Mononuclear cell (primary cell): ENCODE measurements around the gene C18orf63. TPM values are rescaled to one million over a fixed set of nuclear protein-coding genes. Genes with fewer than 3 reads are reported as not detected.

Experiments used
- H3K27me3 ChIP-seq: 2 replicates; pipeline ENCODE4 v1.6.0; 2011; ENCODE audit warnings: low read length, control low read depth; ENCODE audit not compliant: insufficient read depth
- H3K4me1 ChIP-seq: 2 replicates; pipeline ENCODE4 v1.5.1; 2011; ENCODE audit warnings: mild to moderate bottlenecking, low read length, control low read depth; ENCODE audit not compliant: insufficient read depth
- H3K4me3 ChIP-seq: 2 replicates; pipeline ENCODE4 v1.5.1; 2011; ENCODE audit warnings: mild to moderate bottlenecking, low read length, moderate library complexity
- H3K9me3 ChIP-seq: 2 replicates; pipeline ENCODE4 v1.5.1; 2011; ENCODE audit warnings: low read depth, mild to moderate bottlenecking, control low read depth, low read length
- total RNA-seq: library from RNA; depleted of rRNA; stranded (reverse); fragments of >200 nt; gene quantifications from one replicate; pipeline ENCODE4 v1.2.3, GENCODE V29; 2012

Gene C18orf63
- total RNA-seq, 1 donor: not detected

GRCh38 chr18:74333091-74333490 is 17.5 kb downstream of the C18orf63 start:
- H3K4me1 ChIP-seq: peaks cover 10% of the 10 kb centered on the region
- H3K4me3 ChIP-seq: no peak overlapping the region
- no peaks in the 10 kb centered on the region for H3K27me3 ChIP-seq
- H3K9me3 ChIP-seq: no peaks in the 10 kb centered on the region

- H3K4me3 ChIP-seq: no peak overlapping the region
- H3K9me3 ChIP-seq: no peaks in the 10 kb centered on the region
- H3K27me3 ChIP-seq: peaks cover 2% of the 10 kb centered on the region
- peaks cover 10% of the 10 kb centered on the region for H3K4me1 ChIP-seq
These were observed 18.7 kb downstream of the C18orf63 start for GRCh38 chr18:74334242-74334893.

GRCh38 chr18:74336656-74337055 is 21.0 kb downstream of the C18orf63 start:
- Histone ChIP-seq H3K9me3 (no peaks in the 10 kb centered on the region), H3K4me3 (no peak overlapping the region), H3K4me1 (peaks cover 10% of the 10 kb centered on the region), H3K27me3 (peaks cover 8% of the 10 kb centered on the region)

DNA sequence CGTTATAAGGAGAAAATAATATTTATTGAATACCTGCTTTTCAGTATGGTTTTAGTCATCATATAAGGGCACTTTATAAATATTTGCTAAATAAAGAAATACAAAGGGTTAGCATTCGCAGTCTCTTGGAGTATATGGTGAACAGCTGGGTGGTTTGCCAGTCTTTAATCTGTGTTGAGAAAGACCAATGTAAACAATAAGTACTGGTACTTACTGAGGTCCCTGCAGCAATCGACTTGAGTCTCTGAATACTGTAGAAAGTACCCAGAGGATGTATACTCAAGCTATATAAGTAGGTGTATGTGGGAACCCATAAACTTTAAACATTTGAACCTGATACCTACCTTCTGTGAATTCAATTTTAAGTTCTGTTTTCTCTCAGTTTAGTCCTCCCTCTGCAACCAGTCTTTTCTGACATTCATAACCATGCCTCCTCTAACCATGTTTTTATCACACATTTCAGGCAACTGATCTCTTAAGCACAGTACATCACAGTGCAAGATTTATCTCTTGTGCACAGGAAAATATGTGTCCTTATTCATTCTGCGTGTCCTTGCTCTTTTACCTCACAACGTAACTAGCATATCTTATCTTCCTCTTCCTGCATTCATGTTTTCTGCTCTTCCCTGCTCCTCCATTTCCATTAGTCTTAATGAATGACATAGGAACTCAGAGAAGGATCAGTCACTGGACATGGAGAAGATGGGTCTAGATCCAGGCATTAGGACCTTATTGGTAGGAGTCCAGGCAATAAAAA is 21.7 kb downstream of the C18orf63 start:
- Histone ChIP-seq H3K9me3 (no peaks in the 10 kb centered on the region), H3K4me1 (peaks cover 10% of the 10 kb centered on the region), H3K4me3 (no peak overlapping the region), H3K27me3 (peaks cover 8% of the 10 kb centered on the region)

- Histone ChIP-seq H3K9me3 (no peaks in the 10 kb centered on the region), H3K4me1 (peaks cover 10% of the 10 kb centered on the region), H3K4me3 (no peak overlapping the region), H3K27me3 (peaks cover 8% of the 10 kb centered on the region)
These were observed 22.3 kb downstream of the C18orf63 start for GRCh38 chr18:74337912-74338309.

DNA sequence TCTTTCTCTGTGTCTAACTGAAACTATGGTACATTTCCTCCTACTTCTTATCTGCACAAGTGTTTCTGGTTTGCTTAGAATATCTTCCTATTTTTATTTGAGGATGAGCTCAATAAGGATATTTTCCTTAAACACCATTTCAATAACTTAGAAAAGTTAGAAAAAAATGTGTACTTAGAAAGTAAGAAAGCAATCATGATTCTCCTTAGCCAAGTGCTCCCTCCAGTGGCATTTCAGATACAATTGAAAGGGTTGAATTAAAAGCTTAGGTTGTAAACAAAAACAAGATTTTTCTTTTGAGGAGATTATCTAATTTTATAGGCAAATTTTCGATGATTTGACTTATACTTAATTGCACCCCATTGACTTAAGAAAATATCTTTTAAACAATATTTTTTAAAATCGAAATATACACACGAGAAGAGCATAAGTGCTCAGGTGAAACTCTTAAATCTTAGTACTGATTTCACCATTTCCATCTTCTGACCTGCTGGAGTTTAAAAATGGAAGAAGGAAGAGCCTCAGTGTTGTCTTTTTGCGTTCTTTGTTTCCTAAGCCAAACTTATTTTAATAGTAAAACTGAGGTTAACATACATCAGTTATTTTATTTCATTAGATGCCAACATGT is 26.9 kb downstream of the C18orf63 start:
- no peak overlapping the region for H3K4me3 ChIP-seq
- H3K4me1 ChIP-seq: no peaks in the 10 kb centered on the region
- no peaks in the 10 kb centered on the region for H3K9me3 ChIP-seq
- peaks cover 8% of the 10 kb centered on the region for H3K27me3 ChIP-seq

- Histone ChIP-seq H3K9me3 (no peaks in the 10 kb centered on the region), H3K27me3 (no peaks in the 10 kb centered on the region), H3K4me3 (no peak overlapping the region), H3K4me1 (no peaks in the 10 kb centered on the region)
These were observed 30.6 kb downstream of the C18orf63 start for GRCh38 chr18:74346206-74346605.

GRCh38 chr18:74348581-74348980 is 32.9 kb downstream of the C18orf63 start:
- Histone ChIP-seq H3K9me3 (no peaks in the 10 kb centered on the region), H3K27me3 (no peaks in the 10 kb centered on the region), H3K4me1 (no peaks in the 10 kb centered on the region), H3K4me3 (no peak overlapping the region)

GRCh38 chr18:74351354-74351753 is 35.7 kb downstream of the C18orf63 start:
- Histone ChIP-seq H3K4me1 (no peaks in the 10 kb centered on the region), H3K9me3 (no peaks in the 10 kb centered on the region), H3K4me3 (no peak overlapping the region), H3K27me3 (no peaks in the 10 kb centered on the region)

- no peaks in the 10 kb centered on the region for H3K27me3 ChIP-seq
- peaks cover 3% of the 10 kb centered on the region for H3K4me1 ChIP-seq
- no peak overlapping the region for H3K4me3 ChIP-seq
- no peaks in the 10 kb centered on the region for H3K9me3 ChIP-seq
These were observed 37.6 kb downstream of the C18orf63 start for GRCh38 chr18:74353169-74353775.

- peaks cover 3% of the 10 kb centered on the region for H3K4me1 ChIP-seq
- H3K9me3 ChIP-seq: no peaks in the 10 kb centered on the region
- no peak overlapping the region for H3K4me3 ChIP-seq
- no peaks in the 10 kb centered on the region for H3K27me3 ChIP-seq
These were observed 41.3 kb downstream of the C18orf63 start for GRCh38 chr18:74356959-74357358.

GRCh38 chr18:74360852-74361655 is 45.4 kb downstream of the C18orf63 start:
- H3K4me3 ChIP-seq: no peak overlapping the region
- no peaks in the 10 kb centered on the region for H3K9me3 ChIP-seq
- peaks cover 3% of the 10 kb centered on the region for H3K4me1 ChIP-seq
- no peaks in the 10 kb centered on the region for H3K27me3 ChIP-seq

GRCh38 chr18:74367905-74368304 is 52.3 kb downstream of the C18orf63 start:
- Histone ChIP-seq H3K9me3 (no peaks in the 10 kb centered on the region), H3K27me3 (no peaks in the 10 kb centered on the region), H3K4me1 (peaks cover 11% of the 10 kb centered on the region), H3K4me3 (no peak overlapping the region)

GRCh38 chr18:74368901-74369705 is 53.5 kb downstream of the C18orf63 start:
- H3K4me3 ChIP-seq: no peak overlapping the region
- no peaks in the 10 kb centered on the region for H3K9me3 ChIP-seq
- H3K27me3 ChIP-seq: no peaks in the 10 kb centered on the region
- H3K4me1 ChIP-seq: peaks cover 15% of the 10 kb centered on the region
